Ureter (tissue), 1 donor: ENCODE results near the gene ZBTB17. TPM values are rescaled to one million over a fixed set of nuclear protein-coding genes. Genes with fewer than 3 reads are reported as not detected.
"Not testable (repeated sequence)": the region's sequence is repeated elsewhere in the genome, so short reads cannot be mapped to it uniquely, and the experiment has no call there.

Source experiments
- DNase-seq: peaks from one replicate; pipeline ENCODE4 v3.0.0-alpha.2; 2020; ENCODE audit warnings: low spot score
- total RNA-seq: library from RNA; stranded (reverse); gene quantifications from one replicate; pipeline ENCODE4 v1.2.4, GENCODE V29; 2023
- donor health status: DM: yes; HTN: yes; CAD: no.

ZBTB17 gene
- total RNA-seq, 1 donor from 2014 or later = 44.4 TPM

GRCh38 chr1:15988856-15989736 lies 13.2 kb upstream of the ZBTB17 start:
- no peak for DNase-seq

- DNase-seq = no peak
These were observed 9.9 kb upstream of the ZBTB17 start for GRCh38 chr1:15985611-15986297.

GRCh38 chr1:15983275-15983674 lies 7.4 kb upstream of the ZBTB17 start:
- DNase-seq = no peak

GRCh38 chr1:15981679-15982078 lies 5.8 kb upstream of the ZBTB17 start:
- no peak for DNase-seq

GRCh38 chr1:15977947-15978346 lies 2.0 kb upstream of the ZBTB17 start:
- DNase-seq = not testable (repeated sequence)

GRCh38 chr1:15975358-15975804 lies 520 bp downstream of the ZBTB17 start:
- no peak for DNase-seq

GRCh38 chr1:15974855-15975254 lies 1.0 kb downstream of the ZBTB17 start:
- no peak for DNase-seq

- DNase-seq = no peak
These were observed 2.1 kb downstream of the ZBTB17 start for GRCh38 chr1:15973772-15974171.

- no peak for DNase-seq
These were observed 3.5 kb downstream of the ZBTB17 start for GRCh38 chr1:15972409-15972808.

GRCh38 chr1:15970911-15971310 lies 5.0 kb downstream of the ZBTB17 start:
- no peak for DNase-seq

- DNase-seq = no peak
These were observed 6.5 kb downstream of the ZBTB17 start for GRCh38 chr1:15969321-15969880.

GRCh38 chr1:15968172-15968571 lies 7.7 kb downstream of the ZBTB17 start:
- no peak for DNase-seq

GRCh38 chr1:15966956-15967344 lies 9.0 kb downstream of the ZBTB17 start:
- no peak for DNase-seq

GRCh38 chr1:15966081-15966955 lies 9.6 kb downstream of the ZBTB17 start:
- DNase-seq = no peak

- DNase-seq = no peak
These were observed 10.6 kb downstream of the ZBTB17 start for GRCh38 chr1:15965228-15965767.

GRCh38 chr1:15963968-15964648 lies 11.8 kb downstream of the ZBTB17 start:
- no peak for DNase-seq

GRCh38 chr1:15963363-15963967 lies 12.4 kb downstream of the ZBTB17 start:
- no peak for DNase-seq

GRCh38 chr1:15962671-15963362 lies 13.1 kb downstream of the ZBTB17 start:
- DNase-seq = no peak

- no peak for DNase-seq
These were observed 13.7 kb downstream of the ZBTB17 start for GRCh38 chr1:15962176-15962575.

GRCh38 chr1:15961492-15961891 lies 14.4 kb downstream of the ZBTB17 start:
- DNase-seq = no peak
